GM21528 (cell line): Measurements from ENCODE around the gene ONECUT2.

Source experiments
- ATAC-seq: cut with Tn5 transposase; IDR thresholded peaks from one replicate; pipeline ENCODE4 v1.9.1; 2021; ENCODE audit warnings: mild to moderate bottlenecking, moderate library complexity; ENCODE audit not compliant: unreplicated experiment, low FRiP score

Gene ONECUT2

DNA sequence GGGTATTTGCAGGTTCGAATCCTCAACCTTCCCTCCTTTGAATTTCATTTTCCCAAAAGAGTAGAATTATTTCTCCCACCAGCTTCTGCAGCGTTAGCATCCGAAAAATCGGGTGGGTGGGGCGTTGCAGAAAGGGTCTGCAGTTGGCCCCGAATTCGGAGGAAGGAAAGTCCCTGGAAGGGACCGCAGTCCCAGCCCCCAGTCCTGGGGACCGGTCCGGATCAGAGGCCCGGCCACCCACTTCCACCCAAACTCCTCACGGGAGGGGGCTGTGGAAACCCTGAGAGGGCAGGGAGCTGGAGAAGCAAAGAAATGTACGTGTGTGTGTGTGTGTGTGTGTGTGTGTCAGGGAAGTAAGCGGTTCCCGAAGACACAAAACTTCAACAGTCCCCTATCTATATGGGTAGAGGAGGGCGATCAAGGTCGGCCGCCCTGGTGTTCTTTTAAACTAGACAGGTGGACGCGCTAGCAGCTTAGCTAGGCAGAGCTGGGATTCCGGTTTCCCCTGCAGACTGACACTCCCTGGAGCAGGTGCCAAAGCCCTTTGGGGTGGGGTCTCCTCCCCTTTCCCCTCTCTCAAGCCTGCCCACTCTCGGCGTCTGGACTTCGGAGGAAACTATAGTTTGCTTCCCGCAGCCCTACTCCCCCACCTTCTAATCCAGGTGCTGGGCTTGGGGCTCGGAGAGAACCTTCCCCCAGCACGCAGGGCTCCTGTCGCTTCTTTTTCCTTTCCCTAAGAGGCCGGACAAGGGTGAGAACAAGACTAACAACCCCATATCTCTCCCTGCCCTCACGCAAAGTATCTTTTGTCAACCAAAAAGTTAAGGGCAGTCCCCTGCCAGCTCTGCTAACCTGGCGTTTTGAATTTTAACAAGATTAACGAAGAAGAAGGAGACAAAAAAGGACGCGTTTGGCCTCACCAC is 4.8 kb upstream of the ONECUT2 start:
- ATAC-seq = no peak

DNA sequence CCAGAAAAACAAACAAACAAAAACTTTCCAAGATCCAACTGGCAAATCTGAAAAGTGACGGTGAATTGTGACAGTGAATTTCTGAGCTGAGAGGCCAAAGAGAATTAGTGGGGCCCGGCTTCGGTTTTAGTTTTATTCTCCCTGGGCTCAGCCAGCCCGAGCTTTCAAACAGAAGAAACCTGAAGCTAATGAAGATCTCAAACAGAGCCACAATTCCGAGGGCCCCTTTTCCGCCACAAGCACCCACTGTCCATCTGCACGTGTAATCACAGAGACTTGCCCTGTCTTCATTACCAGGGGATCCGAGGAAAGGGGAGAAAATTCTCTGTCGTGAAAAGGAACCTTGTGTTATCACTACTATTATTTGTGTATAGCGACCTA is 4.2 kb upstream of the ONECUT2 start:
- ATAC-seq = no peak

DNA sequence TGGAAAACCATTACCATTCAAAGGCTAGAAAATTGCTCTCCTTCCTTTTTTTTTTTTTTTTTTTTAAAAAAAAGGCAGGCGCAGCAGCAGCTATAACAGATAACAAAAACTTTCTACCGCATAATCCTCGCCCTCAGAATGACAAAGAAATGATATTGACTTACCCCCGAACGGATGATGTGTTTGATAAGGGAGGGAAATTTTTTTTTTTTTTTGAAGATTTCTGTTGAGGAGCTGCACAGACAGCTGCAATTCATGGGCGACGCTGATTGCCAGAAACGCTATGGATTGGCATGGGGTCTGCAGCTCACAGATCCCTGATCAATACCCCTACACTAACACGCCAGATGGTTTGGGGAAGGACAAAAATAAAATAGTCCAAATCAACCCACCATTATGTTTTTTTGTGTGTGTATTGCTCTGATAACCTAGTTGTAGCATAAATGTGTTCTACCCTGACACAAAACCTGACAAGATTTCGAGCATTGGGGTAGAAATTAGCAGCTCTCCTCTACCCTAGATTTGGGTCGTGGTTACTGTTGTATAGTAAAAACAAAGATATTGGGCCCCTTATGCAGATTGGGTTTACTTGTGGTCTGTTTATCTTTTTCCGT is 3.6 kb upstream of the ONECUT2 start:
- ATAC-seq = no peak

DNA sequence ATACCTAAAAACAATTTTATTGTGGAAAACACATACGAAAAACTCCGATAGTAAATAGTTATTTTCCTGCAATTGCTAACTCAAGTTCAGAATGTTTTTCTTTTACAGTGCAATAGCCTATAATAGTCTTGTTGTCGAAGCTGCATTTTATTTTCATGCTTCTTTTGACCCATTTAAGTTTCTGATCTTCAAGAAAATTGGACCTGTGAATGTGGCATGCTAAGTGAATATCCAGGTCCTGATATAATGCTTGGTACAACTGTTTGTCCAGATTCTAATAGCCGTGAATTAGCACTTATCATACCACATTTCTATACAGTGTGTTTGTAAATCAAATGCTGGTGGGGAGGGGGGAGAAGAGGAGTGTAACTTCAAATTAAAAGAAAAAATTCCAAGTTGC is 3.0 kb upstream of the ONECUT2 start:
- no peak for ATAC-seq

DNA sequence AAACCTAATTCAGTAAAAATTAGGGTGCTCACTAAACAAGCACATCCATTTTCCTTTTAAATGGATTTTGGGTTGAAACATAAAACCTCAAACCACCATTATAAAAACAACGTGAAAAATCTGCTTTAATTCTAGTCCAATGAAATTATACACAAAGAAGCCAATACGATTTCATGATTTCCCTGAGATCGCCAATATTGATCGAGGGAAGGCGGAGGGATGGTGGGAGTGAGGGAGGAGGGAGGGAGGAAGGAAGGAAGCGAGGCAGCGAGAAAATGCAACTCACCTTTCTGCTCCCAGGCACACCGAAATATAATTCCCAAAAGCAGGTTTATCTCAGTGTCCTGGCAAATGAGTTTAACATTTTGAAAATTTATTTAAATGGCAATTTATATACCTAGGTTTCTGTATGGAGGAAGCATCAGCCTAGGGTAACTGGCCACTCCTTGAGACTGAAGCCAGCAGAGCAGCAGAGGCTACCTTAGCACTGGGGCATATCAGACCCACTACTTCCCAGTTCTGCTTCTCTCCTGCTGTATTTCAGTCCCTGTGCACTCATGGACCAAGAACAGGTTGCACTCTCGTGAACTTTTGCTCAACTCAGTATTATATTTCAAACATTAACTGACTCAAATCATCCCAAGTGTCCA is 2.3 kb upstream of the ONECUT2 start:
- ATAC-seq = no peak

DNA sequence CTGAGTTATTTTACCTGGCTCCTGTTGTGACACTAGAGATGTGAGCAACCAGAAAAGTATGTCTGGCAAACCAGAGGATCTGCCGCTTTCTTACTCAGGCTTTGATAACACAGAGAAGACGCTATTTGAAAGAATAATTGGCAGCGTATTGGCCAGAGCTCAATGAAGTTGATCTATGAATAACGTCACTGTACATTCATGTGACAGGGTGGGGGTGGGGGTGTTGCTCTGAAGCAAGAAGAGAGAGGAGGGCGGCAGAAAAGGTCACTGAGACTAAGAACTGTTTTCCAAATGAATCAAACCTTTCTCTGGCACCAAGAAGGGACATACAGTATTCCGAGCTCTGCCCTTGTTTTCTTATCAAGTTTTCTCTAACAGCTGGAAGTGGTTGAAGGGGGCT is 1.7 kb upstream of the ONECUT2 start:
- ATAC-seq = no peak

DNA sequence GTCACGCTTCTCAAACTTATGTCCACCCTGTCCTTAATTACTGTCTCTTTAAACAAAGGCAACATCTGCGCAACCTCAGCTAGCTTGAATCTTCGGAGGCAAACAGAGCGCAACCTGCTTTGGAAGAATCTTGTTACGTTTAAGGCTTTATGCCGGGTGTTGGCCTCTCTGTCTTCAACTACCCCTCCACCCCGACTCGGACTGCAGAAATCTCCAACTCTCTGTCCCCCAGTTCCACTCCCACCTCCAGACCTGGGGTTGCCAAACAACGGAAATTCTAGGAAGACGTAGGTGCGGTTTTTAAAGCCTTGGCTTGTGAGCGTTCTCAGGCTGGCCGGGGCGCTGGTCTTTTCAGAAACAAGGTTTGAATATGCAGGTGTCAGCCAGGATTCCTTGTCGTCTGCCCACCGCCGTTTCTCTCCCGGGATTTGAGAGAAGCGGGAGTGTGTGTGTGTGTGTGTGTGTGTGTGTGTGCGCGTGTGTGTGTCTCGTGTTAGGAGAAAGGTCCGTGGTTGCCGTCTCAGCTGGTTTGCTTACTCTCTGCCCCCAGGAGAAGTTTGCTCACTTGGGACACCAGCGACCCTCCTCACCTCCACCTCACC is 1.1 kb upstream of the ONECUT2 start:
- no peak for ATAC-seq

DNA sequence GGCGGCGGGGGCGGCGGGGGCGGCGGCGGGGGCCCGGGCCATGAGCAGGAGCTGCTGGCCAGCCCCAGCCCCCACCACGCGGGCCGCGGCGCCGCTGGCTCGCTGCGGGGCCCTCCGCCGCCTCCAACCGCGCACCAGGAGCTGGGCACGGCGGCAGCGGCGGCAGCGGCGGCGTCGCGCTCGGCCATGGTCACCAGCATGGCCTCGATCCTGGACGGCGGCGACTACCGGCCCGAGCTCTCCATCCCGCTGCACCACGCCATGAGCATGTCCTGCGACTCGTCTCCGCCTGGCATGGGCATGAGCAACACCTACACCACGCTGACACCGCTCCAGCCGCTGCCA is 644 bp downstream of the ONECUT2 start:
- ATAC-seq = no peak

DNA sequence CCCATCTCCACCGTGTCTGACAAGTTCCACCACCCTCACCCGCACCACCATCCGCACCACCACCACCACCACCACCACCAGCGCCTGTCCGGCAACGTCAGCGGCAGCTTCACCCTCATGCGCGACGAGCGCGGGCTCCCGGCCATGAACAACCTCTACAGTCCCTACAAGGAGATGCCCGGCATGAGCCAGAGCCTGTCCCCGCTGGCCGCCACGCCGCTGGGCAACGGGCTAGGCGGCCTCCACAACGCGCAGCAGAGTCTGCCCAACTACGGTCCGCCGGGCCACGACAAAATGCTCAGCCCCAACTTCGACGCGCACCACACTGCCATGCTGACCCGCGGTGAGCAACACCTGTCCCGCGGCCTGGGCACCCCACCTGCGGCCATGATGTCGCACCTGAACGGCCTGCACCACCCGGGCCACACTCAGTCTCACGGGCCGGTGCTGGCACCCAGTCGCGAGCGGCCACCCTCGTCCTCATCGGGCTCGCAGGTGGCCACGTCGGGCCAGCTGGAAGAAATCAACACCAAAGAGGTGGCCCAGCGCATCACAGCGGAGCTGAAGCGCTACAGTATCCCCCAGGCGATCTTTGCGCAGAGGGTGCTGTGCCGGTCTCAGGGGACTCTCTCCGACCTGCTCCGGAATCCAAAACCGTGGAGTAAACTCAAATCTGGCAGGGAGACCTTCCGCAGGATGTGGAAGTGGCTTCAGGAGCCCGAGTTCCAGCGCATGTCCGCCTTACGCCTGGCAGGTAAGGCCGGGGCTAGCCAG is 1.2 kb downstream of the ONECUT2 start:
- no peak for ATAC-seq

DNA sequence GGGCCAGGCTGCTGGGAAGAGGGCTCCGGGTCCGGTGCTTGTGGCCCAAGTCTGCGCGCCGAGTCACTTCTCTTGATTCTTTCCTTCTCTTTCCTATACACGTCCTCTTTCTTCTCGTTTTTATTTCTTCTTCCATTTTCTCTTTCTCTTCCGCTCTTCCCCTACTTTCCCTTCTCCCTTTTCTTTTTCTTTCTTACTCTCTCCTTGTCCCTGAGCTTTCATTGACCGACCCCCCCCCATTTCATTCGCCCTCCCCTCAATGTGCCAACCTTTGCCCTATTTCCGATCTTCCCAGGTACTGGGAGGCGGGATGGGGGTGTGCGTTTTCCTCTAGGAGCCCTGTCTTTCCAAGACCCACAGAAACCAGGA is 1.8 kb downstream of the ONECUT2 start:
- no peak for ATAC-seq

DNA sequence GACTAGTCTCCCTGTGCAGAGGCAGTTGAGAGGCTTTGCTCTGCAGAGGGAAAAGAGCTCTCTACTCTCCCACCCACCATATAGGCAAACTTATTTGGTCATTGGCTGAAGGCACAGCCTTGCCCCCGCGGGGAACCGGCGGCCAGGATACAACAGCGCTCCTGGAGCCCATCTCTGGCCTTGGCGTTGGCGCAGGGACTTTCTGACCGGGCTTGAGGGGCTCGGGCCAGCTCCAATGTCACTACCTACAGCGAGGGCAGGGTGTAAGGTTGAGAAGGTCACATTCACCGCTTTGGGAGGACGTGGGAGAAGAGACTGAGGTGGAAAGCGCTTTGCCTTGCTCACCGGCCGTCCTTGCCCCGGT is 2.2 kb downstream of the ONECUT2 start:
- ATAC-seq = no peak

DNA sequence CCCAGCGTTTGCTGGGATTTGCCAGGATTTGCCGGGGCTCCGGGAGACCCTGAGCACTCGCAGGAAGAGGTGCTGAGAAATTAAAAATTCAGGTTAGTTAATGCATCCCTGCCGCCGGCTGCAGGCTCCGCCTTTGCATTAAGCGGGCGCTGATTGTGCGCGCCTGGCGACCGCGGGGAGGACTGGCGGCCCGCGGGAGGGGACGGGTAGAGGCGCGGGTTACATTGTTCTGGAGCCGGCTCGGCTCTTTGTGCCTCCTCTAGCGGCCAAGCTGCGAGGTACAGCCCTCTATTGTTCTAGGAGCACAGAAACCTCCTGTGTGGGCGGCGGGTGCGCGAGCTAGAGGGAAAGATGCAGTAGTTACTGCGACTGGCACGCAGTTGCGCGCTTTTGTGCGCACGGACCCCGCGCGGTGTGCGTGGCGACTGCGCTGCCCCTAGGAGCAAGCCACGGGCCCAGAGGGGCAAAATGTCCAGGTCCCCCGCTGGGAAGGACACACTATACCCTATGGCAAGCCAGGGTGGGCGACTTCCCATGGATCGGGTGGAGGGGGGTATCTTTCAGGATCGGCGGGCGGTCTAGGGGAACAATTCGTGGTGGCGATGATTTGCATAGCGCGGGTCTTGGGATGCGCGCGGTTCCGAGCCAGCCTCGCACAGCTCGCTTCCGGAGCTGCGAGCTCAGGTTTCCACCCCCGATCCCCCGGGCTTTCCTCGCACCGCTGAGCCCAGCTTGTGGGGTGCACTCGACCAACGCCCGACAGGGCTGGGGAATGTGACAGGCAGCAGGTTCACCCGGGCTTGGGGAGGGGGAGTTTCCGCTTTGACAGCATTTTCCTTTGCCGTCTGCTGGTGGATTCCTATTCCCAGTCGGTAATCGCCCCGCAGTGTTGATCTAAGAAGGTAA is 2.8 kb downstream of the ONECUT2 start:
- no peak for ATAC-seq

DNA sequence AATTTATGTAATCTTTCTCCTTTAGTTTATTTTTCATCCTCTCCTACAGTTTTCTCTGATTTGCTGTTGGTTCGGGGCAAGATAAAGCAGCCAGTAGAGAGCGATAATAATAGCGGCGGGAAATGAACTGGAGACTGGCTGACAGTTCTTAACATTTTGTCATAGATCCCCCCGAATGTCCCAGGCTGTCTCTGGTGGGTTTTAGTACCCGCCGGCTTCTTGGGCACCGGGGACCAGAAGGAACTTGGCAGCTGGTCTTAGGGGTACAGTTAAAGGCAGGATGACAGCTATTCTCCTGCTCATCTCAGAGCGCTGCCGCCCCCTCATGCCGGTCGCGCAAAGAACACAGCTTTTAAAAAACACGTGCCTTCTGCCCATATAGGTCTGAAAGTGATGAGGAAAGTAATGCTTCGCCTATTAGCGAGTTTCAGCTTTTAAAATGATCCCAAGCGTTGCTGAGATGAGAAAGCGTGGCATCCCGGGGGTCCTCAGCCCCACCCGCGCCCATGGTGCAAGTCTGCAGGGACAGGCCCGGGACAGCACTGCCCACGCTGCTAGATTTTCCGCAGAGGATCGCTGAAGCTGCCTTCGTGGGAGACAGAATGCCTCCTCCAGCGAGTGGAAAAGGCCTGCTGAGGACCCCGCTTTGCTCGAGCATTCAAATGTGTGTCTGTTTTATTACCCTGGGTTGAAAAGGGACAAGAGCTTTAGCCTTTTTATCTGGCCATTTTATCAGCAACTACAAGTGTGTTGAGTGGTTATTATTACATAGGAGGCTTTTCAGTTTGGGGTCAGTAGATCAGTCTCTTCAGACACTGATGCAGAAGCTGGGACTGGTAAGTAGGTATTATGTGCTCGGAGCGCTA is 3.8 kb downstream of the ONECUT2 start:
- ATAC-seq = no peak

DNA sequence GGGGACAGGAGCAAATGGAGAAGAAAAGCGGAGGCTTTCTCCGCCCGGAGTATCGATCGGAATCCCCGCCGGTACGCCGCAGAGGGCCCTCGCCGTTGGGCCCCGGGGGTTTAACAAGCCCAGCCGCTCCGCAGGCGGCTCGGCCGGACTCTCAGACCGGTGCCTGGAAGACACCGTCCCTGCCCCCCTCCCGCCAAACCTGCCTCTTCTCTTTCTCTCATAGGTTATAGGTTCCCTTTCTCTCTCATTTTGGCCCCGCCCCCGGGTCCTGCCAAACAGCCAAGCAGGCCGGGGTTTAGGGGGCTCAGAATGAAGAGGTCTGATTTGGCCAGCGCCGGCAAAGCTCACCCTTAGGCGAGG is 4.4 kb downstream of the ONECUT2 start:
- ATAC-seq = no peak

DNA sequence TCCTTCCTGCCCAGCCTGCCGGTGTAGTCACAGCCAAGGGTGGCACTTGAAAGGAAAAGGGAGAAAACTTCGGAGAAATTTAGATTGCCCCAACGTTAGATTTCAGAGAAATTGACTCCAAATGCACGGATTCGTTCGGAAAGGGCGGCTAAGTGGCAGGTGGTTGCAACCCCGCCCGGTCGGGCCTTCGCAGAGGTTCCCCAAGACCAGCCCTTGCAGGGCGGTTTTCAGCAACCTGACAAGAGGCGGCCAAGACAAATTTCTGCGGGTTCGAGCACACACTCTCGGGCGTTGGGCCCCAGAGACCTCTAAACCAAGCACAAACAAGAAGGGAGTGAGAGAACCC is 4.8 kb downstream of the ONECUT2 start:
- ATAC-seq = no peak

DNA sequence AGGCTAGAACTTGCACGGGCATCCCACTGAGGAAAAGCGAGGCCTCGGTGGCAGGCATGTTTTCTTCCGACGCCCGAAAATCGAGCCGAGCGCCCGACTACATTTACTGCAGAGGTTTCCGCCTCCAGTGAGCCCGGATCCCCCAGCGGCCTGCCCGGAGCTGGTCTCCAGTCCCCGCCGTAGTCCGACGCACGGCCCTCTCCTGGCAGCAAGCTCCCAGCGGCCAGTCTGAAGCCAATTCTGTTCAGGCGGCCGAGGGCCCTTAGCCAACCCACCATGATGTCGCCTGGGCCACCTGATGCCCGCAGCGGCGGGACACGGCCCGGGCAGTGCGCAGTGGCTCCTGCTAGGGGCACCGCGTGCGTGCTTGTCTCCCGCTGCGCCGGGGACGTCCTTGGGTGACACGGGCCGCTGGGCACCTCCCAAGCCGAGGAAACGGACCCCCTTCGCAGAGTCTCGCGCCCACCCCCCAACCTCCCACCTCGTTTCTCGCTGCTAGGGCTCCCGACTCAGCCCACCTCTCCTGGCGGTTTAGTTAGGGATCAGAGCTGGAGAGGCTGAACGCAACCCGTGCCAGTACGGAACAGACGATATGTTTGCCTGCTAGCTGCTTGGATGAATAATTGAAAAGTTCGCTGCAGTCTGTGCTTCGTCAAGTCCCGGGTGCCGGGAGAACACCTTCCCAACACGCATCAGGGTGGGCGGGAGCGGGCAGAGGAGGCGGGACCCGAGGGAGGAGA is 5.3 kb downstream of the ONECUT2 start:
- ATAC-seq = no peak

DNA sequence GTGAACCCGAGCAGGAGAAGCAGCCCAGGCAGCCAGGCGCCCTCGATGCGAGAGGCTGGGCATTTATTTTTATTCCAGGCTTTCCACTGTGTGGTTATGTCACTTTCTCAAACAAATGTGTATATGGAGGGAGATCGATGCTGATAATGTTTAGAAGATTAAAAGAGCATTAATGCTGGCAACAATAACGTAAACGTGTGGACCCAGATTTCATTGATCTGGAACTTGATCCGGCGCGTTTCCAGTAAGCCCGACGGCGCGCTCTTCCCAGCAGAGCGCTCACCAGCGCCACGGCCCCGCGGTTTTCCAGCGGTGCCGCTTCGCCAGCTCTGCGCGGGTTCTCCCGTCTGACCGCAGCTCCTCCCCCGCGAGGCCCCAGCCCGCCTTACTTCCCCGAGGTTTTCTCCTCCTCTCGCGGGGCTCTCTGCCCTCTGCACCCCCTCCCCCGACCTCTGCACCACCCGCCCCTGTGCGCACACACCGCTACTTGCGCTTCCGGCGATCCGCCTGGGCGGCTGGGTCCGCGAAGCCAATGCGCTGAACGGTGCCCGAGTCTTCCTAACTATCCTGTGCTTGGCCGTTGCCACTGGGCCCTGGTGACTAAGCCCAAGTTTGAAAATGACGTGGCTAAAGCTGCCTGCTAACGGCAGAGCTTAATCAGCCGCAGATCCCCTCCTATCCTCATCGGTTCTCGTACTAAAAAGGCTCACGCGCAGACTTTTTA is 6.1 kb downstream of the ONECUT2 start:
- ATAC-seq = no peak

DNA sequence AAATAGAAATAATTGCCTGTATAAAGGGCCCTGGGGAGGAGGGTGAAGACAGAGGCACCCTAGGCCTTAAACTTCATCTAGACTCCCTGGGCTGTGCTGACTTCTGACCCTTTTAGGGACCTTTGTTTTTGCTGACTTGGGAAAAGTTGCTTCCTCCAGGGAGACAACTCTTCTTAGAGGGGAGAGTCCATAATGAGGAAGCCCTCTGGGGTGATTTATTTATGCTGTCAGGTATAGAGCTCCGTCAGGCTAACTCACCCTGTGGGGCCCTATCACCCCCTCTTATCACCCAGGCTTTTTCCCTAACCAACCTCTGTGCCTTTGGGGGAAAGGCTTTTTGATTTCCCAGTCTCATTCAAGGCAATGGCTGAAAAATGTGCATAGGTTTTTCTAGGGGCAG is 8.1 kb downstream of the ONECUT2 start:
- ATAC-seq = no peak
